ENCODE results near the gene ABCC4. TPM values are rescaled to one million over a fixed set of nuclear protein-coding genes. Genes with fewer than 3 reads are reported as not detected.
"Not testable (repeated sequence)": the region's sequence is repeated elsewhere in the genome, so short reads cannot be mapped to it uniquely, and the experiment has no call there.

The ABCC4 gene
- total RNA-seq, 1 donor from 2014 or later = 7.5 TPM

DNA sequence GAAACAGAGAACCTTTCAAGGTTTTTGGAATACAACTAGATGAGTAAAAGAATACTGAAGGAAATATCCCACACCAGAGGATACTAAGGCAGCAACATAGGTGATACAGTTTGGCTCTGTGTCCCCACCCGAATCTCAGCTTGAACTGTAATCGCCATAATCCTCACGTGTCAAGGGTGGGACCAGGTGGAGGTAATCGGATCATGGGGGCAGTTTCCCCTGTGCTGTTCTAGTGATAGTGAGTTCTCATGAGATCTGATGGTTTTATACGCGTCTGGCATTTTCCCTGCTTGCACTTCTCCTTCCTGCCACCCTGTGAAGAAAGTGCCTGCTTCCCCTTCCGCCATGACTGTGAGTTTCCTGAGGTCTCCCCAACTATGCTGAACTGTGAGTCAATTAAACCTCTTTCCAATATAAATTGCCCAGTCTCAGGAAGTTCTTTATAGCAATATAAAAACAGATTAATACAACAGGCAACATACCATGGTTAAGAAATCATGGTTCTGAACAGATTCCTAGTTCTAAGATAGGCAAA is 97.0 kb downstream of the ABCC4 start:
- DNase-seq (ENCODE audit: low spot score, unreplicated experiment) = no peak
- no peaks in the 10 kb centered on the region for H3K27me3 Mint-ChIP-seq
- H3K4me1 Mint-ChIP-seq (ENCODE audit: low read depth) = peaks cover 2% of the 10 kb centered on the region
- no peak for TF ChIP-seq CTCF (IDR thresholded peaks at IDR 0.05; ENCODE audit: unreplicated experiment)
- H3K36me3 Mint-ChIP-seq (ENCODE audit: insufficient read depth) = peaks cover 5% of the 10 kb centered on the region
- H3K4me3 Mint-ChIP-seq (ENCODE audit: low read depth) = no peak overlapping the region
- no peak overlapping the region for H3K27ac Mint-ChIP-seq
- H3K9me3 Mint-ChIP-seq (ENCODE audit: low read depth) = peaks cover 1% of the 10 kb centered on the region

GRCh38 chr13:95201814-95202651 is 99.2 kb downstream of the ABCC4 start:
- Mint-ChIP-seq H3K9me3 (ENCODE audit: low read depth) (peaks cover 9% of the 10 kb centered on the region), H3K36me3 (ENCODE audit: insufficient read depth) (peaks cover 13% of the 10 kb centered on the region), H3K4me3 (ENCODE audit: low read depth) (no peak overlapping the region), H3K27ac (no peak overlapping the region), H3K27me3 (no peaks in the 10 kb centered on the region), H3K4me1 (ENCODE audit: low read depth) (peaks cover 1% of the 10 kb centered on the region)
- no peak for DNase-seq (ENCODE audit: low spot score, unreplicated experiment)
- TF ChIP-seq CTCF (IDR thresholded peaks at IDR 0.05; ENCODE audit: unreplicated experiment) = no peak

DNA sequence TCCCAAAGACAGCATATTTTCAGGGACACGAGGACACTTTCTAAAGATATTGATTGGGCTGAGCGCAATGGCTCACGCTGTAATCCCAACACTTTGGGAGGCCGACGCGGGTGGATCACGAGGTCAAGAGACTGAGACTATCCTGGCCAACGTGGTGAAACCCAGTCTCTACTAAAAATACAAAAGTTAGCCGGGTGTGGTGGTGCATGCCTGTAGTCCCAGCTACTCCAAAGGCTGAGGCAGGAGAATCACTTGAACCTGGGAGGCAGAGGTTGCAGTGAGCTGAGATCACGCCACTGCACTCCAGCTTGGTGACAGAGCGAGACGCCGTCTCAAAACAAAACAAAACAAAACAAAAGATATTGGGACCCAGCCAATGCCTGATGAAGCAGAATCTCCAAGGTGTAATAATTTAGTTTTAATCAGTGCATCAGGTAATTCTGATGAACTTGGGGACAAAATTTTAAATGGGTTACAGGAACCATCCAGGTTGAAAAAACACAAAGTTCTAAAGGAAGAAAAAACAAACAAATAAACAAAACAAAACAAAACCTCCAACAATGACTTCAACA is 100.8 kb downstream of the ABCC4 start:
- not testable (repeated sequence) for DNase-seq (ENCODE audit: low spot score, unreplicated experiment); H3K9me3 Mint-ChIP-seq (ENCODE audit: low read depth); H3K4me3 Mint-ChIP-seq (ENCODE audit: low read depth); H3K27me3 Mint-ChIP-seq; H3K4me1 Mint-ChIP-seq (ENCODE audit: low read depth); H3K27ac Mint-ChIP-seq
- H3K36me3 Mint-ChIP-seq (ENCODE audit: insufficient read depth) = peaks cover 13% of the 10 kb centered on the region

GRCh38 chr13:95199896-95200295 is 101.4 kb downstream of the ABCC4 start:
- no peak for TF ChIP-seq CTCF (IDR thresholded peaks at IDR 0.05; ENCODE audit: unreplicated experiment)
- H3K36me3 Mint-ChIP-seq (ENCODE audit: insufficient read depth) = peaks cover 13% of the 10 kb centered on the region
- H3K27ac Mint-ChIP-seq = no peak overlapping the region
- DNase-seq (ENCODE audit: low spot score, unreplicated experiment) = no peak
- H3K27me3 Mint-ChIP-seq = no peaks in the 10 kb centered on the region
- no peak overlapping the region for H3K4me3 Mint-ChIP-seq (ENCODE audit: low read depth)
- H3K9me3 Mint-ChIP-seq (ENCODE audit: low read depth) = peaks cover 9% of the 10 kb centered on the region
- peaks cover 1% of the 10 kb centered on the region for H3K4me1 Mint-ChIP-seq (ENCODE audit: low read depth)

GRCh38 chr13:95198606-95199005 is 102.6 kb downstream of the ABCC4 start:
- not testable (repeated sequence) for H3K27me3 Mint-ChIP-seq; H3K4me3 Mint-ChIP-seq (ENCODE audit: low read depth); H3K9me3 Mint-ChIP-seq (ENCODE audit: low read depth); H3K4me1 Mint-ChIP-seq (ENCODE audit: low read depth); DNase-seq (ENCODE audit: low spot score, unreplicated experiment)
- H3K36me3 Mint-ChIP-seq (ENCODE audit: insufficient read depth) = peaks cover 12% of the 10 kb centered on the region
- H3K27ac Mint-ChIP-seq = peak overlapping the region; percentile 42

DNA sequence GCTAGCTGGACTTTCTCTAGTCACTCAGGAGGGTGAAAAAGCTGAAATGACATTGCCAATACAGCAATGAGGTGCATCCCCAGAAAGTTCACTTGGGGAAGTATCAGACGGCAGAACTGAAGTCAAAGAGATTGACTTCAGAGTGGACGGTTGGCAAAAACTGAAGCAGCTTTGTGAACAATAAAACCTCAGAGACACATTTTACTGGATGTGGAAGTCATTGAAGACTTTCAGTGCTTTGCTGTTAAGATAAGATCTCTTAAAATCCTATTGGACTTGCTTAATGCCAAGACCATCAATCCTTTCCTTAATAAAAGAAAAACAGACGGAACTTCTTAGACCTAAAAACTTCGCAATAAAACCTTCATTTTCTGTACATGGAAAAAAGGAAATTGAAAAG is 103.7 kb downstream of the ABCC4 start:
- TF ChIP-seq CTCF (IDR thresholded peaks at IDR 0.05; ENCODE audit: unreplicated experiment) = no peak
- peaks cover 9% of the 10 kb centered on the region for H3K9me3 Mint-ChIP-seq (ENCODE audit: low read depth)
- H3K4me3 Mint-ChIP-seq (ENCODE audit: low read depth) = no peak overlapping the region
- H3K36me3 Mint-ChIP-seq (ENCODE audit: insufficient read depth) = peaks cover 12% of the 10 kb centered on the region
- no peak overlapping the region for H3K27ac Mint-ChIP-seq
- peaks cover 1% of the 10 kb centered on the region for H3K4me1 Mint-ChIP-seq (ENCODE audit: low read depth)
- DNase-seq (ENCODE audit: low spot score, unreplicated experiment) = no peak
- H3K27me3 Mint-ChIP-seq = no peaks in the 10 kb centered on the region
